Left hindlimb (tissue), 1 donor: ENCODE results near the gene MROH9.

ENCODE experiments used
- DNase-seq: peaks from one replicate; pipeline ENCODE4 v3.0.0-alpha.2; 2018

Gene MROH9

DNA sequence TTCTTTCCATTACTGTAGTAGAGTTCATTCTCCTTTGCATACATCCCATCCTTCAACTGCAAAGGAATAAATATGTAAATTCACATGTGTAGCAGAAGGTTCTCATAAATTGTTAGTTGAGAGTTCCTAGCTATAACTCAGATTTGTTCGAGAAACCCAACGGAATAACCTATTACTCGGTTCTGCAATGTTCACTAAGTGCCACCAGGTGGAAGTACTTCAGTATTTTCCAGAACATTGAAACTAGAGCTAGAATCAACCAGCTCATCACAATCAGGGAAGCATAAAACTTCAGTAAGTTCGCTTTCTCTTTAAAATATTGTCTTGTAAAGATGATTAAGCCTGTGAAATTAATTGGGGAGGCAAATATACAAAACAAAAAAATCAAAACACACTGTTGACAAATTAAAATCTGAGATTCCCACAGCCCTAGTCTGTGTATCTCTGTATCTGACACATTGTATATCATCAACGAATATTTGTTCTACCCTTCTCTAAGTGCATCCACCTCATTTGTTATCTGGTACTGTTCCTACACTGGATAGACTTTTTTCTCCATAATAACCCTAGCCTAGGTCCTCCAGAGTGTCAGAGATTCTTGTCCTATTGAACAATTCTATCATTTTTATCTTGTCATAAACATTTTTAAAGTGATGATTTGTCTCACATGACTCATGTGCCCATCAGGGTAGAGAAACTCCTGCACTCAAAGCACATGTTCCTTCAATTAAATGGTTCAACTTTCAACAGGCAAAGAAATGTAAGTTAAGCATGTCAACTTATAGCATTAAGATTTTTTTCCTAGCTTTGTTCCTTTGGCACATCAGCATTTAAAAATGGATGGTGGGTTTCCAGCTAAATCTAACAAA lies 31.9 kb downstream of the MROH9 start:
- DNase-seq, result no peak

DNA sequence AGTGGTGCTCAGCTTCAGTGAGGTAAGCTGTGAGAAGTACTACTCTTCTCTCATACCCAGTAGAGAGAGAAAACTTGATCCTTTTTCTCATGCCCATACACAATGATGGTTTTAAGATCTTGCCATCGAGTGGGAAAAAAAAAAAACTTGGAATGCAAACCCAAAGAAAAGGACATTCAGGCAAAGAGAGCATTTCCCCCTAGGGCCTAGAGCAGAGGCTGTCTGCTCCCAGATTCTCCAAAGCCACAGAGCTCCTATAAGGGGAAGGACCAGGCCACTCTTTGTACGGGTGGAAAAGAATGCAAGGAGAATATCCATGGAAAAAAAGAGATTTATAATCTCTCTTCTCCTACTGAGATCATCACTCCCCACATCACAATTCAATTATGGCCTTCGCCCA lies 34.9 kb downstream of the MROH9 start:
- DNase-seq, result no peak

DNA sequence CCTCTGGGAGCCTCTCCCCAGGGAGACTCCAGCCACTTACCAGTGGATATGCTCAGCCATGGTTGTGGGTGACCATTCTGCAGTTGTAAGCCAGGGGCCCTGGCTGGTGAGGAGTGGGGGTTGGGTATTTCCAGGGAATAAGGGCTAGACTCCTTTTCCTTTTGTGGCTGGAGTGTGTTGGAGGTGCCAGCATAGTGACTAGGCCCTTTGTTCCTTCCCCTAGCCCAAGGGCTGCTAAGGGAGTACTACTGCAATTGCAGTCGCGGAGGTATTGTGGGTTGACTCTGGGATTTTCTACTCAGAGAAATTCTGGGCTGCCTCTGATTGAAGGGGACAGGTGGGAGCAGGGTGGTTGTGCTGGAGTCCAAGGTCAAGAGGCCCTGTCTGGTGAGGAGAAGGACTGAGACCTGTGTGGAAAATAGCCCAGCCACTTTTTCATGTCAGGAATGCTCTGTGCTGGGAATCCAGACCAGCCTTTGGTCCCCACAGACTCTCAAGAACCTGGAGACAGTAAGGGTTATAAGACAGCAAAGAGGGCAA lies 43.1 kb downstream of the MROH9 start:
- no peak for DNase-seq

- no peak for DNase-seq
These were observed 50.1 kb downstream of the MROH9 start for GRCh38 chr1:170985406-170985805.

GRCh38 chr1:170986901-170987300 lies 51.6 kb downstream of the MROH9 start:
- no peak for DNase-seq

DNA sequence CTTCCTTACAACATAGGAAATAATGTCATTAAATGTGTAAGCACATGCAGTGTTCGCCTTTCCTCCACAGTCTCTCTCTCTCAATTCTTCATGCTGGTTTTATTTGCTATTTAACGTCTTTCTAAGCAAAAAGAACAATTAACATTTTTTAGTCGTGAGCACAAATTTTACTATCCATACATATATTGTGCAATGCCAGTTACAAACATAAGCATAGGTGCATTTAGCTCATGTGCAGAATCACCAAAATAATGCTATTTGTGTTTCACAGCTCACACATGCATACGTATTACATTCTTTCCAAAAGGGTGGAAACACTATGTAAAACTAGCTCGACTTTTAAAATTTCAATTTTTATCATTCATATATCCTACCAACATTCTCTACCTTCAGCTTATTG lies 52.1 kb downstream of the MROH9 start:
- DNase-seq, result no peak

- no peak for DNase-seq
These were observed 57.8 kb downstream of the MROH9 start for GRCh38 chr1:170993151-170993550.

GRCh38 chr1:170993717-170994116 lies 58.4 kb downstream of the MROH9 start:
- DNase-seq, result no peak

- DNase-seq, result no peak
These were observed 79.5 kb downstream of the MROH9 start for GRCh38 chr1:171014880-171015279.

DNA sequence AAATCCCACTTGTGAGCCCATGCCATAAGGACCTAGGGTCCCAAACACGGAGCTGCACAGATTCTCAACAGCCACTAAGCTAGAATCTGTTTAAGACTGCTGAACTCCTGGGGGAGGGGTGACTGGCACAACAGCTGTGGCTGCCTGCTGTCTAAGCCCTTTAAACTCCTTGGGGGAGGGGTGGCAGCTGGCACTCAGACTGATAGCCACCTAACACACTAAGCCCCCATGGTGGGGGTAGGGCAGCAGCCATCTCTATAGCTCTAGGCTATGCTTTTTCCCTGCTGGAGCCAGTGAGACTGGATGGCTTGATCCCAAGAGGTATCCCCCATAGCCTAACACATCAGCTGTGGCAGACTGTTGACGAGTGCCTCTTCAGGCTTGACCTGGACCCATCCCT lies 82.1 kb downstream of the MROH9 start:
- peak; percentile 36 for DNase-seq

GRCh38 chr1:171019971-171020370 lies 84.6 kb downstream of the MROH9 start:
- DNase-seq, result no peak

DNA sequence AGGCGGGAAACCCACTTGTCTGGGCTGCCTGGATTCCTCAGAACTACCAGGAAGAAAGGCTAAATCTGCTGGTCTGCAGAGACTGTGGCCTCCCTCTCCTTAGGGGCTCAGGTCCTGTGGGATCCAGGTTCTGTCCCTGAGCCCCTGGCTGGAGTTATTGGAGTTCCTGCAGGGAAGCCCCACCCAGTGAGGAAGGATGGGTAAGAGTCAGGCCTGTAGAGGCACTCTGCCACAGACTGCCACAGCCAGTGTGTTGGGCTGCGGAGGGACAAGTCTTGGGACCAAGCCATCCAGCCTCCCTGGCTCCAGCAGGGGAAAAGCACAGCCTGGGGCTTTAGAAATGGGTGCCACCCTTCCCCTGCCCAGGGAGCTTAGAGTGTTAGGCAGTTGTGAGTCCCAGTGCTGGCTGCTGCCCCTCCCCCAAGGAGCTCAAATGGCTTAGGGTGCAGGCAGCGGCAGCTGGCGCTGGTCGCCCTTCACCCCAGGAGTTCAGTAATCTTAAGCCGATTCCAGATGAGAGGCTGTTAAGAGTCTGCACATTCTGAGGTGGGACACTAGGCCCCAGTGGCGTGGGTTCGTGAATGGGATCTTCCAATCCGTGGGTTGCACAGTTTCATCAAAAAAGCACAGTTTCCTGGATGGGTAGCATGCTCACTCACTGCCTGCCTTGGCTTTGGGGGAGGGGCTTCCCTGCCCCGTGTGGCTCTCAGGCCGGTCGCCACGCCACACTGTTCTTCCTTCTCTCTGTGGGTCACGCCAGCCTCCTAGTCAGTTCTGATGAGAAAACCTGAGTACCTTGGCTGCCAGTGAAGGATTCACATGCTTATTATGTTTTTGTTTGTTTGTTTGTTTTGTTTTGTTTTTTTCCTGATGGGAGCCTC lies 97.7 kb downstream of the MROH9 start:
- no peak for DNase-seq

GRCh38 chr1:171037626-171038025 lies 102.3 kb downstream of the MROH9 start:
- no peak for DNase-seq

DNA sequence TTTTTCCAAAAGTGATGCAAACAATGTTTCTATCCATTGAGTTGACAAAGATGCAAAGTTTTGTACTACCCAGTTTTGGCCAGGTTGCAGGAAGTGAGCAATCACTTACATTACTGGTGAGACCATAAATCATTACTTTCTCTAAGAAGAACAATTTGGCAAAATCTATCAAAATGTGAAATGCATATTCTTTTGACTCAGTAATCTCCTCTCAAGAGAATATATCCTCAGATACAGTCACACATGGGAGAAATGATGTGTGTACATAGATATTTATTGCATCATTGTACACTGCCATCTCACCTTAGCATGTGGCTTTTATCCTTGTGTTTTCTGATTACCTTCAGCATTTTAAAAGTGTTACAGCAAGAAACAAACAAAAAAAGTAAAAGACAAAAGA lies 103.0 kb downstream of the MROH9 start:
- no peak for DNase-seq

GRCh38 chr1:171048014-171048413 lies 112.7 kb downstream of the MROH9 start:
- no peak for DNase-seq

GRCh38 chr1:171052977-171053376 lies 117.6 kb downstream of the MROH9 start:
- DNase-seq, result no peak

- no peak for DNase-seq
These were observed 120.8 kb downstream of the MROH9 start for GRCh38 chr1:171055966-171056643.

GRCh38 chr1:171061425-171062143 lies 126.2 kb downstream of the MROH9 start:
- DNase-seq, result no peak

DNA sequence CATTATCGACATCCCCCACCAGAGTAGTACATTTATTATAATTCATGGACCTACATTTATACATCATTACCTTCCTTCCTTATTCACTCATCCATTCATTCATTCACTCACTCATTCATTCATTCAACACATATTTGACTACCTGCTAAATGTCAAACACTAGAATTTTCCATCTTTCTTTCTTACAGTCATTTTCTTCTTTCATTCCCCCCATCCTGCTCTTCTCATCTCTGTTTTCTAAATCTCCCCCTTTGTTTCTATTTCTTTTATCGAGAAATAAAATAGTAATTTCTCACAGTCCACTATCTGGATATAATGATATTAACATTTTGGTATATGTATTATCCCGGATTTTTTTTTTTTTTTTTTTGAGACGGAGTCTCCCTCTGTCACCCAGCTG lies 127.6 kb downstream of the MROH9 start:
- no peak for DNase-seq

DNA sequence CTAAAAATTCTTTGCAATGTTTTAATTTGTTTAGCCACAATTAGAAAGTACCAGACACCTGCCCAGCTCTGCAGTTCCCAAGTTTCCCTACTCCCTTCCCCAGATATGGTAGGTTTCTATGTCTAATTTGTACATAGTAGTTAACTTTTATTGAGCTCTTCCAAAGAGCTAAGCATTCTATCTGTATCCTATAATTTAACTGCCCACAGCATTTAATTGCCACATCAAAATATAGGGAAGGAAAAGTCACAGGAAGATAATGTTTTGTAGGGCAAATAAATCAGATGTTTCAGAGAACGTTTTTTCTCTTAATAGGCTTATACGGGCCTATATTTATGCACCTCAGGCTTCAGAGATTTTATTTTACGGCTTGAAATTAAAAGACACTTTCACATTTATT lies 139.7 kb downstream of the MROH9 start:
- DNase-seq, result no peak

DNA sequence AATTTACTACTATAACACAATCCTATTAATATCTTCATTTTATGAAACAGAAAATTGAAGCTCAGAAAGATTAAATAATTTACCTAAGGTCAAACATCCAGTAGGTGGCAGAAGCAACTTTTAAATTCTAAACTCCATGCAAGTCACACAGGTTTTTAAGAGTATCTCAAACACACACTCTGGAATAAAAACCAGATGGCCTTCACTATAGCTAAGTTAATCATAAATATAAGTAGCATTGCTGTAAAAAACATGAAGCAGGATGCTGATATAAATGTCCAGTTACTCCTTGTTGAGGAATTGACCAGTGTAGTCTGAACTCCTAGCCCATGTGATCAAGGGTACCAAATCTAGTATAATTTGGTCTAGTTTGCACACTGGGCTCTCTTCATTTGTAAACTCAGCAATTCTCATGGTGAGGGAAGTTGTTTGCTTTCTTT lies 146.0 kb downstream of the MROH9 start:
- DNase-seq, result no peak

DNA sequence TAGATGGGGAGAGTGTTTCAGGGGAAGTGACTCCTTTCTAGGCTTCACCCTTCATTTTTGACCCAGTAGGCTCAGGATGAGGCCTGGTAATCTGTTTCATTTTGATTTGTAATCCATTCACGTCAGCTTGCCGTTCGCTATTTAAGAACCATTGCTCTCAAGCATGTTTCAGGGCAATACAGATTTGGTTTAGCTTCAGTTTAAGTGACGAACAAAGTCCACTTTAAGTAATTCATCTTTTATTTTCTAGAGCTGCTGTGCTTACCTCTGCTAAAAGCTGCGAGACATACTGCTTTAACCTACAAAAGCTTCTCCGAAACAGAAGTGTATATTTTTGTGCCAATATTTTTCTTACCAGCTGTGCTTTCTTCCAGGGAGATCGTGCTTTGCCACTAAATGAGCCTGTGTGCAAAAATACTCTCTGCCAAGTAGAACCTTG lies 146.4 kb downstream of the MROH9 start:
- no peak for DNase-seq
